HG03135 (cell line): ENCODE results near the gene TEDC2.
"Not testable (repeated sequence)": the region's sequence is repeated elsewhere in the genome, so short reads cannot be mapped to it uniquely, and the experiment has no call there.

Experiments
- ATAC-seq: cut with Tn5 transposase; IDR thresholded peaks from one replicate; pipeline ENCODE4 v1.9.1; 2021; ENCODE audit warnings: mild to moderate bottlenecking, moderate library complexity; ENCODE audit not compliant: unreplicated experiment

TEDC2 gene

DNA sequence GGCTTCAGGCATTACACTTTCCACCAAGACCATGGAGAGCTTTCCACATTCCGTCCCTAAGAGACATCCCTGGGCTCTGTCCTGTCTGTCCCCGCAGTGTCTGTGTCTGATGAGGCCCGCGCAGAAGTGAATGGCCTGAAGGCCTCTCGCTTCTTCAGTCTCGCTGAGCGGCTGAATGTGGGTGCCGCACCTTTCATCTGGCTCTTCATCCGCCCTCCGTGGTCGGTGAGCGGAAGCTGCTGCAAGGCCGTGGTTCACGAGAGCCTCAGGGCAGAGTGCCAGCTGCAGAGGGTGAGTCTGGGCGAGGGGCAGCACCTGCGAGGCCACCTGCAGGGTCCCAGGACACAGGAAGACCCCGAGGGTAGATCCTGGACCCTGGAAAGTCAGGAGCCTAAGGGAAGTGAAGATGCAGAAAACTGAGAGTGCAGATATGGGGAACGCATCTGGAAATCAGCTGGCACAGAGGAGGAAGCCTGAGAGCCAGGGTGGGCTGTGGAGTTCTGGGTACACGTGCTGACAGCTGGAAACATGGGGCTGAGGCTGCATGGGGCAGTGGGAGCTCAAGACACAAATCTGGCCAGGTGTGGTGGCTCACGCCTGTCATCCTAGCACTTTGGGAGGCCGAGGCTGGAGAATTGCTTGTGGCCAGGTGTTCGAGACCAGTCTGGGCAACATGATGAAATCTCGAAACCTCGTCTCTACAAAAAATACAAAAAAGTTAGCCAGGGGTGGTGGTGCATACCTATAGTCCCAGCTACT lies 22.7 kb upstream of the TEDC2 start:
- ATAC-seq, result no peak

DNA sequence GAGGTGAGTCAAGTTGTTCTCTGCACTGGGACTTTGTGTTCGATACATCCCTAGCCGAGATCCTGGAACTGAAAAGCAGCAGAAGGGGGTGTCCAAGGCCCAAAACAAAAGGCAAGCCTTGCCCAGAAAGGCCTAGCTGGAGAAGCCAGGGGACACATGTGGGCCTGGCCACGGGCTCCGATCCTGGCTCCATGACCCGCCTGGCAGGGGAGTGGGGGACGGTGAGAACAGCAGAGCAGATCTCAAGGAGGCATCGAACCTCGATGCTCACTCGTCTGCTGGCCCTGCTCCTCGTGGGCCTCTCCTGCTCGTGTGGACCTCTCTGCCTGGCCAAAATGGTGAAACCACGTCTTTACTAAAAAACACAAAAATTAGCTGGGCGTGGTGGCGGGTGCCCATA lies 21.8 kb upstream of the TEDC2 start:
- no peak for ATAC-seq

DNA sequence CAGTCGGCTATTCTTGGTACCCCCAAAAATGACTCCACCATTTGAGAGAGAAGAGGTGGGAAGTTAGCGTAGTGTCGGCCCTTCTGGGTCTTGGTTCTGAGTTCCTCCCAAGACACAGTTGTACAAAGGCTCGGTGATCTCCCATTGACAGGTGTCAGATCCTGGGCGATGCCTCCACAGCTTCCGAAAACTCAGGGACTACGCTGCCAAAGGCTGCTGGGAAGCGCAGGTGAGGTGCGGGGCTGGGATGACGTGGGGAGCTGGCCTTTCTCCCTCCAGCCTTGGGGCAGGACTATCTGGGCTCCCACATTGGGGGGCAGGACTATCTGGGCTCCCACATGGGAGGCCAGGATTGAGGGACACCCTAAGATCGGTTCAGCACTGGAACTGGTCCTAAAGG lies 20.3 kb upstream of the TEDC2 start:
- ATAC-seq, result no peak

DNA sequence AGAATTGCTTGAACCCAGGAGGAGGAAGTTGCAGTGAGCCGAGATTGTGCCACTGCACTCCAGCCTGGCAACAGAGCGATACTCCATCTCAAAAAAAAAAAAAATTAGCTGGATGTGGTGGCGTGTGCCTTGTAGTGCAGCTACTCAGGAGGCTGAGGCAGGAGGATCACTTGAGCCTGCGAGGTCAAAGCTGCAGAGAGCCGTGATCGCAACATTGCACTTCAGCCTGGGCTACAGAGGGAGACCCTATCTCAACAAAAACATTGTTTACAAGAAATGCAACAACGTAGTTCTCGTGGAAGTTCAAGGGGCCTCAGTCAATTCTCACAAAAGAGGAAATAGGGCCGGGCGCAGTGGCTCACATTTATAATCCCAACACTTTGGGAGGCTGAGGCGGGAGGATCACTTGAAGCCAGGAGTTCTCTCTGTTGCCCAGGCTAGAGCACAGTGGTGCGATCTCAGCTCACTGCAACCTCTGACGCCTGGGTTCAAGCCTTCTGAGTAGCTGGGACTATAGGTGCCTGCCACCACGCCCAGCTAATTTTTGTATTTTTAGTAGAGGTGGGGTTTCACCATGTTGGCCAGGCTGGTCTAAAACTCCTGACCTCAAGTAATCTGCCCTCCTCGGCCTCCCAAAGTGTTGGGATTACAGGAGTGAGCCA lies 18.6 kb upstream of the TEDC2 start:
- ATAC-seq, result not testable (repeated sequence)

DNA sequence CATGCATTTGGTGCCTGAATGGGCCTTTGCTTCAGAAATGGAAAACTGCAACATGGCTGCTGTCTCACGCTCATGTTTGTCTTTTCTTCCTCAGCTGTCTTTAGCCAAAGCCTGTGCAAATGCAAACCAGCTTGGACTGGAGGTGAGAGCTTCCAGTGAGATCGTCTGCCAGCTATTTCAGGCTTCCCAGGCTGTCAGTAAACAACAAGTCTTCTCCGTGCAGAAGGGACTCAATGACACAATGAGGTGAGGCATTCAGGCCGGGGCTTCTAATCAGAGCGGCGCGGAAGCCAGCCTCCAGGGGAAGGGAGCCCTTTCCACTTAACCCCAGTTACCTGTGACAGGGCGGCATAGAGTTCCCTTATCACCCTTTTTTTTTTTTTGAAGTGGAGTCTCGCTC lies 16.4 kb upstream of the TEDC2 start:
- ATAC-seq, result no peak

DNA sequence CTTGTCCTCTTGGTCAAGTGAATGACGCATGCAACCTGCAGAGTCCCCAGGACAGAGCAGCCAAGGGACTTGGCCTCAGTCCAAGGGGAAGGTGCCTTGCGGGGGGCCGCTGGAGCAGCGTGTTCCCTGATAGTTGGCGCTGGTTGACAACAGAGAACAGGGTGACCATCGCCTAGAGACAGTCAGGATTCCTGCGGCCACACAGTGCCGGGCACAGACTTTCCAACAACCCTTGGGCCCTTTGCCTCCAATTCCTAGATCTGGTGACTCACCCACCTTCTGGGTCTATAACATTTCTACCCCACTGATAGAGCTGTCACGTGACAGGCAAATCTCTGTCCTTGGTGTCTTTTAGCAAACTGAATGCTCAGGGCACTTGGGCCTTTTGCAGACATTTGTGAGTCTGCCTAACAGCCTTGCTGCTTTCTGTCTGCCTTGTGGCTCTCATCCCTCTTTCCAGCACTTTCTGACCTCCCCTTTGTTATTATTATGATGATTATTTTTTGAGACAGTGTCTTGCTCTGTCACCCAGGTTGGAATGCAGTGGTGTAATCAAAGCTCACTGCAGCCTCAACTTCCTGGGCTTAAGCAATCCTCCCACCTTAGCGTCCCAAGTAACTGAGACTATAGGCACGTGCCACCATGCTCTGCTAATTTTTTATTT lies 11.9 kb upstream of the TEDC2 start:
- ATAC-seq, result no peak

DNA sequence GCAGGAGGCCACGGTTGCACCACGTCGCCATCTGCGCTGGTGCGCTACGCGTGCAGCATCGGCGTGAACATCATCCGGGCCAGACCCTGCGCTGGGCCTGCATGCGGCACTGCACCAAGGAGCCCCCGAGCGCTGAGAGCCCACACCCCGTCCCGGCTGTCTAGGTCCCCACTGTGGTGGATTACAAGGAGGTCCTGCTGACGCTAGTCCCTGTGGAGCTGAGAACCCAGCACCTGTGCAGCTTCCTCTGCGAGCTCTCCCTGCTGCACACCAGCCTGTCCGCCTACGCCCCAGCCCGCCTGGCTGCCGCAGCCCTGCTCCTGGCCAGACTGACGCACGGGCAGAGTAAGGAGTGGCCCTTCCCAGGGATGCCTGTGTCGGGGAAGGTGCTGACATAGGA lies 10.8 kb upstream of the TEDC2 start:
- ATAC-seq, result no peak

DNA sequence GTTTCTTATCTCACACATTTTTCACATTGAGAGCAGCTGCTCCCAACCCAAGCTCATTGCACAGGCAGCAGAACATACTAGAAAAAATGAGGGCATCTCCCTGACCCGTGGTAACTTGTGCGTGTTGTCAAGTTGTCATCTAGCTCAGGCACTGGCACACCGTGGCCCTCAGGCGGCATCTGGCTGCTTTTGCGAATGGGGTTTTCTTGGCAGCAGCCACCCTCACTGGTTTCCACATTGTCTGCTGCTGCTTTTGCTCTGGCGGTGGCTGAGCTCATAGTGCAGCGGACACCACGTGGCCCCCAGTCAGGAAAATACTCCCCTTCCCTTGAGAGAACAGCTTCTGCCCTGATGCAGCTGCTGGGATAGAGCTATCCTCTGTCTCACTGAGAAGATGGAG lies 9.4 kb upstream of the TEDC2 start:
- ATAC-seq, result no peak

DNA sequence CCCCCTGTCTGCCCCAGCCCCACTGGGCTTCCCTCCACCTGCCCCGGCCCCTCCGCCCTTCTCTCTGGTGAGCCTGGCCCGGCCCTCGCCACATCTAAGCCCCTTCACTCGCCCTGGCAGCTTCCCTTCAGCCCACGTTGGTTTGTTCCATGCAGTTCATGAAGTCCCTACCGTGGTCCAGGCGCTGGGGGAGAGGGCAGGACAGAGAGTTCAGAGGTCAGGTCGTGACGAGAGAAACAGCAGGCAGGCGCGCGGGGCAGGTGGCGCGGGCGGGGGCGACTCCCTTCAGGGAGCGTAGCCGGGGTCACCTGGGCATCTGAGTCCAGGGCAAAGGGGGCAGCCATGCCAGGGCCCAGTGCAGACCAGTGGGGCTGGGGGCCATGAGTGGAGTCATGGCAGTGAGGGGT lies 8.9 kb upstream of the TEDC2 start:
- ATAC-seq, result no peak

DNA sequence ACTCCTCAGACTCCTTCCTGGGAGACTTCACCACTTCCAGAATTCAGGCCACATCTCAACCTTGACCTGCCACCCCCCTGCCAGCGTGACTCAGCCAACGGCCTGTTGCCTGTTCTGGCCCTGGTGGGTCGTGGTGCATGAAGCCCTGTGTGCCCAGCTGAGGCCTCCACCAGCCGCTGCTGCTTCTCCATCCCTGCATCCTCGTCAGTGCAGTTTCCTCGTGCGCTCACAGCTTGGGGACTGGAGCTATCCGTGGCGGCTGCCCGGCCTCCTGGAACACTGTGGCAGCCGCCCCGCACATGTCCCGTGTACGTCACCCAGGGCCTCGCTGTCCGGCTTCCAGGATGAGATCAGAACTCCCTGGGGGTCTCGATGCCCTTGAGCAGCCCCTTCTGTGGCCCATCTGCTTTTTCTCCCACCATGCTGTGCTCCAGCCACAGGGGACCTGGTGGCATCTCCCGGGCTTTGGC lies 8.0 kb upstream of the TEDC2 start:
- no peak for ATAC-seq

DNA sequence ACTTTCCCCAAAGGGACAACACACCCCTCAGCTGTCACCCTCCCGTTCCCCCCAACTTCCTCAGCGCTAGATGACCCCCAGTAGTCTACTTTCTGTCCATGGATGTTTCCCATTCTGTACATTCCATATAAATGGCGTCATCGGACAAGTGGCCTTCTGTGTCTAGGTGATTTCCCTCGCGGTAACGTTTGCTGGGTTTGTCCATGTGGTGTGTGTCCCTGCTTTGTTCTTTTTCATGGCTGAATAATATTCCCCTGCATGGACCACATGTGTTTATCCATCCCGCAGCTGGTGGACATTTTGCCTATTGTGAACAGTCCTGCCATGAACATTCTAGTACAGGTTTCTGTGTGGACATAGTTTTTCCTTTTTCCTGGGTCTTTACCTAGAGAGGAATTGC lies 7.3 kb upstream of the TEDC2 start:
- ATAC-seq, result no peak

DNA sequence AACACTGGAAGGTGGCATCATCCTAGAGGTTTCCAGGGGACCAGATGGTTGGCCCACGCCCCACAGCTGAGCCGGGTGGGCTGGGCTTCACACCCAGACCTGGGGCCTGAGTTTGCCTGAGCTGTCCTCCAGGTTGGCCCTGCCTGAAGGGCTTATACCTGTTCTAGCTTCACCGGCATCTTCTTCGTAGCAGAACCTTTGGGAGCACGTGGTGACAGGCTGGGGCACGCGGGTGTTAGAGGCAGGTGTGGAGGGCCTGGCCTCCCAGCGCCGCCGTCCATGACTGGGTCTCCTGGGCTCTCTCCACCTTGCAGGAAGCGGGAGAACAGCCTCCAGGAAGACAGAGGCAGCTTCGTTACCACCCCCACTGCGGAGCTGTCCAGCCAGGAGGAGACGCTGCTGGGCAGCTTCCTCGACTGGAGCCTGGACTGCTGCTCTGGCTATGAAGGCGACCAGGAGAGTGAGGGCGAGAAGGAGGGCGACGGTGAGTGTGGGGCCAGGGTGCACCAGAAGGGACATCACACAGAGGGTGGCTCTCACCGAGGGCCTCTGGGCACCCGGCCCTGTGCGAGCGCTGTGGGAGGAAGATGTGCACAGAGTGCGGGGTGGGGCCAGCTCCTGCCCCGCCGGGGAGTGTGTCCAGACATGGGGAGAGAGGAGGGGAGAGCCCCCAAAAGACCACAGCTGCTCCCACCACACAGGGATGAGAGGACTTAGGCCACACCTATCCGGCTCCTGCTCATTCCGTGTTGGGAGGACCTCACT lies 4.6 kb upstream of the TEDC2 start:
- no peak for ATAC-seq

DNA sequence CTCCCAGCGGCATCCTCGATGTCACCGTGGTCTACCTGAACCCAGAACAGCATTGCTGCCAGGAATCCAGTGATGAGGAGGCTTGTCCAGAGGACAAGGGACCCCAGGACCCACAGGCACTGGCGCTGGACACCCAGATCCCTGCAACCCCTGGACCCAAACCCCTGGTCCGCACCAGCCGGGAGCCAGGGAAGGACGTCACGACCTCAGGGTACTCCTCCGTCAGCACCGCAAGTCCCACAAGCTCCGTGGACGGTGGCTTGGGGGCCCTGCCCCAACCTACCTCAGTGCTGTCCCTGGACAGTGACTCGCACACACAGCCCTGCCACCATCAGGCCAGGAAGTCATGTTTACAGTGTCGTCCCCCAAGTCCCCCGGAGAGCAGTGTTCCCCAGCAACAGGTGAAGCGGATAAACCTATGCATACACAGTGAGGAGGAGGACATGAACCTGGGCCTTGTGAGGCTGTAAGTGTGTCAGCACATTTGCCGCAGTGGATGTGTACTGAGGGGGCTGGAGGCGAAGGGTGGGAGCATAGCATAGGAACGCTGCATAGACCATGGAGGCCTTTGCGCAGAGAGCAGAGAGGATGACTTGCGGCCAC lies 3.3 kb upstream of the TEDC2 start:
- ATAC-seq, result no peak

DNA sequence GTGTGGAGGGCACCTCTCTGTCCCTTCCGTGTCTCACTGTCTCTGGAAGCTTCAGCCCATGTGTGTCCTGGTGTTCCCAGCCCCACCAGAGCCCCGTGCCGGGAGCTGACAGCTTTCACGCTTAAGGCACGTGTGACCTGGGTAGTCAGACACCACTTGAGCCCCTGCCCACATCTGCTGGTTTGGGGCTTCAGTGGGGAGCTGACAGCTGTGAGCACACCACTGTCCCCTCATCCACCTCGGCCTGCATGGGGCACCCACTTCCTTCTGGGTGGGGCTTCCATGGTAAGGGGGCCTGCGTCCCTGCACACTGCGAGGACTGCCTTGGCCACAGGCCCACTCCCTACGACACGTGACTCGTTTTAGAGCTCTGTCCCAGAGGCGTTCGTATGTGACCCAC lies 2.6 kb upstream of the TEDC2 start:
- ATAC-seq, result no peak

DNA sequence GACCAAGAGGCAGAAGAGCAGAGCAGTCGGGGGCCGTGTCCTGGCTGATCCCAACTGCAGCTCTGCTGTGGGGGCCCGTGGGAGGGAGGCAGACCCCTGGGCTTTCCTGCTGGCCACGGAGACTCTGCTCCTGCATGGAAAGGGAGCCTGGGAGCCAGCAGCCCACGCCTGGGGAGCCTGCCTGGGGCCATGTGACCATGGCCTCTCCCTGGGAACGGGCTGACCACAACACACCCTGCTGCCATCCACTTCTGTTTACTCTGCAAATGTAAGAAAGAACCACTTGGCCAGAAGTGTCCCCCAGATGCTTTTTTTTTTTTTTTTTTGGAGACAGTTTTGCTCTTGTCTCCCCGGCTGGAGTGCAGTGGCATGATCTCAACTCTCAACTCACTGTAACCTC lies 2.0 kb upstream of the TEDC2 start:
- ATAC-seq, result no peak

DNA sequence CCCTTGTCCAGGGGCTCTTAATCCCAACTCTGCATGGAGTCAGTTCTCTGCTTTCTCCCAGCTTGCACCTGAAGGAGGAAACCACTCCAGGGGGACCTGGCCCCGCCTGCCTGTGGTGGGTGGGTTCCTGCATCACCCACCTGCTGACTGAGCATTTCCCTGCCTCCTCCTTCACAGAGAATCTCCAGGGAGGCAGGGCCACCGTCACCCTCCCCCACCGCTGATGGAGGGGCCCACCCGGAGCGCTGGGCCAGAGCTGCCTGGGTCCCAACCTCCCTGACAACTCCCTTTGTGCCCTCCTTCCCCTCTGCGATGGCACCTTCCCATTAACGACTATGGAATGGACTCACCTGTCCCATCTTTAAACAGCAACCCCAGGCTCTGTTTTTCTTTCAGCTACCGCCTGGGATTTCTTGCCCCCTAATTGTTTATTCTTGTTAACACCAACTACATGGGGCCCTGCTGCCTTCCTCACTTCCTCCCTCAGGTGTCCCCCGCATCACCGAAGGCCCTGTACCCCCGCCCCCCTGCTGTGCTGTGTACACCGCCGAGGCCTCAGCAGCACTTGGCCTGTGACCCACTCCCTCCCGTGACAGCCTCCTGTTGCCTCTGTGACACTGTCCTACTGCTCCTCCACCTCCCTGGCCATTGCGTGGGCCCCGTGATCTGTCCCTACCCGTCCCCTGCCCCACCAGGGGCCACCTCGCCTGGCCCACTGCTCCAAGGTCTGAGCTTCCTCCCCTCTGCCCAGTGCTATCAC lies 842 bp upstream of the TEDC2 start:
- no peak for ATAC-seq

DNA sequence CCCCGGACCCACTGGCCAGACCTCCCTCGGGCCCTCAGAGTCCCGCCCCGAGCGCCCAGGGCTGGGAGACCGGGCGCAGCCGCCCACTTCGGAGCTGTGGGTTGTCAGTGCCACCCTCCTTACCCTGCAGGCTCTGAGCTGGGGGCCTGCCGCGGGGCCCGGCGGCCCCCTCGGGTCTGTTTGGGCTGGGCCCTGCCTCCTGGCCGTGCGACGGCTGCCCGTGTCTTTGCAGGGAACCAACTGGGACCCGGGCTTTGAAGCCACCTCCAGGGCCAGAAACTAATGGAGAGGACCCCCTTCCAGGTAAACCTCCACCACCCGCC lies 443 bp downstream of the TEDC2 start:
- no peak for ATAC-seq

DNA sequence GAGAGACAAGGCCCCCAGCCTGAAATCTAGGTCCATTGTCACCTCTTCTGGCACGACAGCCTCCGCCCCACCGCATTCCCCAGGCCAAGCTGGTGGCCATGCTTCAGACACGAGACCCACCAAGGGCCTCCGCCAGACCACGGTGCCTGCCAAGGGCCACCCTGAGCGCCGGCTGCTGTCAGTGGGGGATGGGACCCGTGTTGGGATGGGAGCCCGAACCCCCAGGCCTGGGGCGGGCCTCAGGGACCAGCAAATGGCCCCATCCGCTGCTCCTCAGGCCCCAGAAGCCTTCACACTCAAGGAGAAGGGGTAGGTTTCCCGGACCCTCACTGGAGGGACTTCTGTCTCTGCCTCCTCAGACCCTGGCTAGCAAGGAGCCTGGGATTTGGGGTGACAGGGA lies 1.0 kb downstream of the TEDC2 start:
- no peak for ATAC-seq

DNA sequence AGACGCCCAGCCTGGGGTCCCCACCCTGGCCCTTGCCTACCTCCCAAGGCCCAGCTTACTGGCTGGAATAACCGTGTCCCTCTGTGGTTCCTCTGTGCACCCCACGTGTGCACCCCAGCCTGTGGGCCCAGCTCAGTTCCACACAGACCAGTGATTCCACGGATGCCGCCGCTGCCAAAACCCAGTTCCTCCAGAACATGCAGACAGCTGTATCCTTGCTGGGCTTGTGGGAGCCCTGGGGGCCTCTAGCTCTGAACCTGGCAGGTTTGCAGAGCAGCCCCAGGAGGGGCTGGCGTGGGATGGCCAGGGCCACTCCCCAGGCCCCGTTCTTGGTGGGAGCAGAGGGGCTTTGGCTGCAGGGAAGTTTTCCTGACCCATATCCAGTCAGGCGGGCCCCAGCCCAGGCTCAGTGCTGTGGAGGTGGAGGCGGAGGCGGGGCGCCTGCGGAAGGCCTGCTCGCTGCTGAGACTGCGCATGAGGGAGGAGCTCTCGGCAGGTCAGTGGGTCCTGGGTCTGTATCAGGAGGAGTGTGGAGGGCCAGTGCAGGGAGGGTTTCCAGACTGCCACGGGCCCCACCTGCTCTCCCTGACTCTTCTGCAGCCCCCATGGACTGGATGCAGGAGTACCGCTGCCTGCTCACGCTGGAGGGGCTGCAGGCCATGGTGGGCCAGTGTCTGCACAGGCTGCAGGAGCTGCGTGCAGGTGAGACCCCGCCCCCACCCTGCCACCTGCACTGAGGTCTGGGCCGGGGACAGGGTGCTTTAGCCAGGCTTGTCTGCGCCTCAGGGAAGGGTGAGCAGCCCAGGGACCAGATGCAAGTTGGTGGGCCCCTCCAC lies 2.3 kb downstream of the TEDC2 start:
- ATAC-seq, result no peak

DNA sequence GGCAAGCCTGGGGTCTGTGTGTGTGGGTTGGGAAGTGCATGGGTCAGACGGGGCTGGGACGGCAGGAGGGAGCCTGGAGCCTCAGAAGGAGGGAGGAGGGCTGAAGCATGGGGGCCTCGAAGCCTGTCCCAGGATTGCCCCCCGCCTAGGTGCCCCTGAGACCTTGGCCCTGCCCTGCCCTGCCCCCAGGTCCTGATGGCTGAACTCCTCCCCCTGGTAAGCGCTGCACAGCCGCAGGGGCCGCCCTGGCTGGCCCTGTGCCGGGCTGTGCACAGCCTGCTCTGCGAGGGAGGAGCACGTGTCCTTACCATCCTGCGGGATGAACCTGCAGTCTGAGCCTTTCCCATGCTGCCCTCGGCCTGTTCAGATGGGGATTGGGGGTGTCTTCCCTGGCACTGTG lies 4.4 kb downstream of the TEDC2 start:
- no peak for ATAC-seq
